Esophagus muscularis mucosa (tissue), 4 donors: Measurements from ENCODE around the gene UBE2B. TPM values are rescaled to one million over a fixed set of nuclear protein-coding genes. Genes with fewer than 3 reads are reported as not detected.
"Not testable (repeated sequence)": the region's sequence is repeated elsewhere in the genome, so short reads cannot be mapped to it uniquely, and the experiment has no call there.

ENCODE experiments used
- DNase-seq: peaks from one replicate; pipeline ENCODE4 v3.0.0-alpha.2; 2017; ENCODE audit errors: extremely low spot score
- H3K27ac ChIP-seq, 4 donors: fragments of 200-600 bp; sonication (generic); replicated peaks in 1 of 4; 1 replicate in 3 of 4; 2 replicates in 1 of 4; pipeline ENCODE4 v1.5.1; 2016 to 2019; ENCODE audit warnings: mild to moderate bottlenecking in 1 of 4
- H3K27me3 ChIP-seq, 4 donors: fragments of 200-600 bp; sonication (generic); one replicate each; pipeline versions ENCODE4 v1.5.1 to v1.6.0; 2016 to 2019
- H3K36me3 ChIP-seq, 4 donors: fragments of 200-600 bp; sonication (generic); one replicate each; pipeline ENCODE4 v1.5.1; 2016 to 2019
- H3K4me1 ChIP-seq, 4 donors: fragments of 200-600 bp; sonication (generic); one replicate each; pipeline ENCODE4 v1.5.1; 2016 to 2019
- H3K4me3 ChIP-seq, 4 donors: fragments of 200-600 bp; sonication (generic); 1 replicate in 2 of 4; 2 replicates in 2 of 4; pipeline ENCODE4 v1.5.1; 2016 to 2019; ENCODE audit warnings: mild to moderate bottlenecking in 4 of 4, moderate library complexity in 1 of 4
- H3K9me3 ChIP-seq, 4 donors: fragments of 200-600 bp; sonication (generic); 1 replicate in 3 of 4; 2 replicates in 1 of 4; pipeline ENCODE4 v1.5.1; 2016 to 2019
- CTCF ChIP-seq, 3 experiments: fragments of 200-600 bp in 2 of 3; fragments of 450-650 bp in 1 of 3; sonication (generic) in 2 of 3; IDR thresholded peaks; one replicate each; pipeline ENCODE4 v1.5.1; 2017 to 2019; ENCODE audit warnings: antibody characterized with exemption in 3 of 3, mild to moderate bottlenecking in 2 of 3, moderate library complexity in 1 of 3
- EP300 ChIP-seq: sonication (generic); formaldehyde crosslinking; IDR thresholded peaks from one replicate; pipeline ENCODE4 v1.6.1; 2017; ENCODE audit warnings: antibody characterized with exemption
- POLR2A ChIP-seq: fragments of 450-650 bp; IDR thresholded peaks from one replicate; pipeline ENCODE4 v1.6.1; 2017; ENCODE audit warnings: antibody characterized with exemption, moderate library complexity, mild to moderate bottlenecking, low read depth
- POLR2AphosphoS5 ChIP-seq, 2 donors: sonication (generic); formaldehyde crosslinking; IDR thresholded peaks; one replicate each; pipeline ENCODE4 v1.6.1; 2017; ENCODE audit warnings: antibody characterized with exemption in 2 of 2
- WGBS: methylation state at CpG from one replicate; pipeline ENCODE4 v1.1.5; 2018; 5-methylcytosine and 5-hydroxymethylcytosine counted together
- intact Hi-C: fragments of 100-400 bp; cut with DNase I; formaldehyde crosslinking; loops from one replicate; pipeline ENCODE4 v1.15.1; 2023
- total RNA-seq, 4 donors: library from RNA; depleted of rRNA; stranded (reverse); fragments of >200 nt; gene quantifications; one replicate each; pipeline versions ENCODE4 v1.1.0 to v1.2.1, GENCODE V29; 2016

Gene UBE2B
- total RNA-seq, 4 donors from 2014 or later: 38.2 to 96.3 (median 52.3) TPM

GRCh38 chr5:134370311-134370870 is 978 bp upstream of the UBE2B start:
- Histone ChIP-seq H3K4me1 (peaks cover 9 to 62% (median 56%) of the 10 kb centered on the region in 4 donors), H3K27me3 (no peaks in the 10 kb centered on the region), H3K9me3 (no peaks in the 10 kb centered on the region), H3K27ac (peak overlapping the region; percentile 98 to 99 (median 98)), H3K4me3 (peak overlapping the region; percentile 82 to 99 (median 98)), H3K36me3 (peaks cover 0 to 13% (median 4%) of the 10 kb centered on the region in 4 donors)
- TF ChIP-seq POLR2AphosphoS5 (IDR thresholded peaks at IDR 0.05) (no peak), CTCF (IDR thresholded peaks at IDR 0.05) (no peak), POLR2A (no peak), EP300 (no peak)
- 29% methylated on average over 5 of the region's 5 CpGs for WGBS
- intact Hi-C loops: loop anchor here (5.0 to 10.0 kb wide), 3 partner anchors 42 to 214 kb away; partner anchors contain the start of genes CDKN2AIPNL and PPP2CA
- no peak for DNase-seq

- intact Hi-C loops: loop anchor here (1.0 to 10.0 kb wide), 4 partner anchors 40 to 213 kb away; partner anchors contain the start of genes CDKN2AIPNL and PPP2CA
- peak overlapping the region; percentile 82 to 99 (median 98) for H3K4me3 ChIP-seq
- peaks cover 0 to 24% (median 11%) of the 10 kb centered on the region in 4 donors for H3K36me3 ChIP-seq
- 0% methylated on average over 19 of the region's 29 CpGs for WGBS
- peaks cover 7 to 58% (median 53%) of the 10 kb centered on the region in 4 donors for H3K4me1 ChIP-seq
- no peaks in the 10 kb centered on the region for H3K9me3 ChIP-seq
- H3K27ac ChIP-seq: peak overlapping the region; percentile 98 to 99 (median 98)
- TF ChIP-seq POLR2AphosphoS5 (IDR thresholded peaks at IDR 0.05) (no peak), EP300 (no peak), POLR2A (no peak), CTCF (IDR thresholded peaks at IDR 0.05) (no peak)
- DNase-seq: no peak
- no peaks in the 10 kb centered on the region for H3K27me3 ChIP-seq
These were observed 518 bp downstream of the UBE2B start for GRCh38 chr5:134371834-134372340.

GRCh38 chr5:134373633-134374032 is 2.3 kb downstream of the UBE2B start:
- not testable (repeated sequence) for H3K27ac ChIP-seq, DNase-seq, H3K27me3 ChIP-seq, H3K9me3 ChIP-seq
- intact Hi-C loops: loop anchor here (5.0 to 10.0 kb wide), 3 partner anchors 39 to 211 kb away; partner anchors contain the start of genes CDKN2AIPNL and PPP2CA
- WGBS: 76% methylated on average over 3 of the region's 5 CpGs
- Histone ChIP-seq H3K4me3 (peak overlapping the region in 3 of 4 donors; percentile 82 to 99 (median 96)), H3K4me1 (peaks cover 7 to 56% (median 52%) of the 10 kb centered on the region in 4 donors), H3K36me3 (peaks cover 0 to 42% (median 24%) of the 10 kb centered on the region in 4 donors)

- DNase-seq: no peak
- Histone ChIP-seq H3K9me3 (no peaks in the 10 kb centered on the region), H3K27me3 (no peaks in the 10 kb centered on the region), H3K36me3 (peaks cover 0 to 47% (median 27%) of the 10 kb centered on the region in 4 donors), H3K4me1 (peaks cover 7 to 55% (median 52%) of the 10 kb centered on the region in 4 donors), H3K27ac (no peak overlapping the region), H3K4me3 (no peak overlapping the region)
- intact Hi-C loops: loop anchor here (5.0 to 10.0 kb wide), 3 partner anchors 38 to 211 kb away; partner anchors contain the start of genes CDKN2AIPNL and PPP2CA
- TF ChIP-seq CTCF (IDR thresholded peaks at IDR 0.05): no peak
- no peak for TF ChIP-seq POLR2AphosphoS5 (IDR thresholded peaks at IDR 0.05)
- TF ChIP-seq EP300: no peak
- TF ChIP-seq POLR2A: no peak
- WGBS: 79% methylated on average over 3 of the region's 3 CpGs
These were observed 2.9 kb downstream of the UBE2B start for GRCh38 chr5:134374232-134374631.

GRCh38 chr5:134380346-134380745 is 9.0 kb downstream of the UBE2B start:
- Histone ChIP-seq H3K27me3 (no peaks in the 10 kb centered on the region), H3K4me3 (no peak overlapping the region), H3K27ac (no peak overlapping the region), H3K4me1 (peaks cover 3 to 17% (median 15%) of the 10 kb centered on the region in 4 donors), H3K36me3 (peaks cover 44 to 96% (median 74%) of the 10 kb centered on the region in 4 donors), H3K9me3 (no peaks in the 10 kb centered on the region)
- TF ChIP-seq POLR2AphosphoS5 (IDR thresholded peaks at IDR 0.05): no peak
- TF ChIP-seq POLR2A: no peak
- TF ChIP-seq CTCF (IDR thresholded peaks at IDR 0.05): no peak
- TF ChIP-seq EP300: no peak
- 87% methylated on average over 5 of the region's 5 CpGs for WGBS
- DNase-seq: no peak
- intact Hi-C loops: no loop called here

GRCh38 chr5:134382204-134382603 is 10.8 kb downstream of the UBE2B start:
- DNase-seq, H3K4me3 ChIP-seq, H3K27ac ChIP-seq, H3K9me3 ChIP-seq, H3K27me3 ChIP-seq, intact Hi-C loops, H3K4me1 ChIP-seq: not testable (repeated sequence)
- WGBS: 93% methylated on average over 2 of the region's 2 CpGs
- peaks cover 59 to 98% (median 83%) of the 10 kb centered on the region in 4 donors for H3K36me3 ChIP-seq
